K562 (cell line): ENCODE measurements around the gene GPR42. TPM values are rescaled to one million over a fixed set of nuclear protein-coding genes. Genes with fewer than 3 reads are reported as not detected.

Experiments used
- BCLAF1 ChIP-seq, 2 experiments: fragments of 450-650 bp in 1 of 2; IDR thresholded peaks; 2 replicates each; pipeline ENCODE4 v1.6.1; 2011 to 2017; ENCODE audit warnings: low read depth in 2 of 2, antibody characterized with exemption in 1 of 2, borderline replicate concordance in 1 of 2, low read length in 1 of 2, mild to moderate bottlenecking in 1 of 2, mixed read lengths in 1 of 2; ENCODE audit not compliant: control insufficient read depth in 1 of 2
- BHLHE40 ChIP-seq: IDR thresholded peaks from 2 replicates; pipeline ENCODE4 v1.6.1; 2011; ENCODE audit warnings: low read length, improper control_type of control experiment
- CTBP1 ChIP-seq: fragments of 450-650 bp; IDR thresholded peaks from 2 replicates; pipeline ENCODE4 v1.6.1; 2016; ENCODE audit warnings: borderline replicate concordance
- HINFP ChIP-seq: fragments of 450-650 bp; conservative IDR thresholded peaks from 2 replicates; pipeline ENCODE4 v1.6.1; 2016; ENCODE audit warnings: missing genetic modification characterization, low read depth, mild to moderate bottlenecking, control low read depth, missing compliant biosample characterization
- NBN ChIP-seq: fragments of 450-650 bp; IDR thresholded peaks from 2 replicates; pipeline ENCODE4 v1.6.1; 2016; ENCODE audit warnings: low read depth, mild to moderate bottlenecking
- TCF7 ChIP-seq: sonication (generic); IDR thresholded peaks from 2 replicates; pipeline ENCODE4 v1.6.1; 2016; ENCODE audit warnings: antibody characterized with exemption, borderline replicate concordance
- TSHZ1 ChIP-seq: fragments of 250-450 bp; sonication (Bioruptor Pico); IDR thresholded peaks from 2 replicates; pipeline ENCODE4 v1.4.0; 2020; ENCODE audit warnings: mild to moderate bottlenecking, moderate library complexity
- XRCC5 ChIP-seq: fragments of 200-400 bp; formaldehyde crosslinking; IDR thresholded peaks from 2 replicates; pipeline ENCODE4 v1.6.1; 2017; ENCODE audit warnings: low read depth, mild to moderate bottlenecking, low read length
- ZBTB26 ChIP-seq: fragments of 450-650 bp; formaldehyde crosslinking; IDR thresholded peaks from 2 replicates; pipeline ENCODE4 v1.4.0; 2022; ENCODE audit warnings: missing genetic modification characterization
- ZNF121 ChIP-seq: sonication (generic); formaldehyde crosslinking; conservative IDR thresholded peaks from 2 replicates; pipeline ENCODE4 v1.8.0; 2022; ENCODE audit warnings: missing genetic modification reagents
- ZNF263 ChIP-seq: sonication (generic); formaldehyde crosslinking; IDR thresholded peaks from 2 replicates; pipeline ENCODE4 v1.8.0; 2022; ENCODE audit warnings: mild to moderate bottlenecking, missing genetic modification reagents, borderline replicate concordance
- ZNF780A ChIP-seq: fragments of 250-450 bp; sonication (Bioruptor Pico); IDR thresholded peaks from 2 replicates; pipeline ENCODE4 v1.5.0; 2021; ENCODE audit warnings: mild to moderate bottlenecking
- polyA plus RNA-seq, 8 experiments: library from polyadenylated mRNA; depleted of rRNA in 4 of 8; stranded (reverse) in 5 of 8; unstranded in 3 of 8; fragments of >200 nt; fragmentation: Nextera tagmentation in 2 of 8; fragmentation: Illumina TruSeq in 1 of 8; extraction: Ambion mirVana in 2 of 8; extraction: Trizol in 1 of 8; gene quantifications; 2 replicates each; pipeline versions ENCODE4 v1.2.1 to v1.2.3, GENCODE V29; 2011 to 2014; ENCODE audit warnings: inconsistent platforms in 1 of 8, missing spikeins in 1 of 8
- total RNA-seq, 7 experiments: library from RNA; depleted of rRNA in 6 of 7; stranded (reverse); fragments of >200 nt in 6 of 7; fragmentation: Illumina TruSeq in 2 of 7; extraction: Trizol in 2 of 7; gene quantifications; 2 replicates each; pipeline versions ENCODE4 v1.2.1 to v1.2.3, GENCODE V29; 2011 to 2021; ENCODE audit warnings: low replicate concordance in 1 of 7
- TF ChIP-seq, protein P1 (sequence below): sonication (generic); formaldehyde crosslinking; IDR thresholded peaks from 2 replicates; pipeline ENCODE4 v1.8.0; 2022; ENCODE audit warnings: mild to moderate bottlenecking, missing genetic modification reagents
- TF ChIP-seq, protein P2 (sequence below): fragments of 250-450 bp; sonication (Bioruptor Pico); IDR thresholded peaks from 2 replicates; pipeline ENCODE4 v1.8.0; 2022; ENCODE audit warnings: inconsistent platforms, mild to moderate bottlenecking, moderate library complexity, borderline replicate concordance

Gene GPR42
- total and polyA plus RNA-seq, 9 of the 15 experiments (the other 6 are each of a cell fraction or from before 2014, with no cell fraction given) = not detected

DNA sequence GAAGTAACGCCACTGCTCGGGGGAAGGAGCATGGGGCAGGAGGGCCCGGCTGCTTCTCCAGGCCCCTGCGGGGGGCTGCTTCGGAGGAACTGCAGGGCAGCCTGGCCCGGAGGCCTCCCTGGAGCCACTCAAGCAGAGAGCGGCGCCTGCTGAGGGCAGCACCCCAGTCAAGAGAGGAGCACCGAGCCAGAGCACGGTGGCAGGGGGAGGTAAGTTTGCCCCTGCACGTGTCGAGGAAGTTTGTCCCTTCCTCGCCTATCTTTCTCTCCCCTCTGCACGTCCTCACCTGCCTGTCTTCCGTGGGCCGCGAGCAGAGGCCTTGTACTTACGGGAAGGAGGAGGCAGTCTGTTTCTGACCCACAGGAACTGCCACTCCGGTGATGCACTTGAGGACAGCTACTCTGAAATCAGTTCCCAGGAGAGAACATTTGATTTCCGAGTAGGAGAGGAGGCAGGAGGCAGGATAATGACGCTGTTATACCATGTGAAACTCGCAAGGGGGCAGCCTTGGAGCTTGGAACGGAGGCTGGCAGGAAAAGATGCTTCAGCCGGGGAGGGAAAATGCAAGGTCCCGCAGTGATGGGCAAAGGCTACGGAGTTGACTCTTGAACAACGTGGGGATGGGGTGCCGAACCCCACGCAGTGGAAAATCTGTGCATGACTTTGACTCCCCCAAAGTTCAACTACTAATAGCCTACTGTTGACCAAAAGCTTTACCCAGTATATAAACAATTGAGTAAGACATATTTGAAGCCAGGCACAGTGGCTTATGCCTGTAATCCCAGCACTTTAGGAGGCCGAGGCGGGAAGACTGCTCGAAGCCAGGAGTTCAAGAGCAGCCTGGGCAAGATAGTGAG, 18.2 kb upstream of the GPR42 start (continued):
- no peak for TF ChIP-seq BCLAF1 (IDR thresholded peaks at IDR 0.05; ENCODE audit: borderline replicate concordance in 1 of 2, control insufficient read depth in 1 of 2, low read depth in 2 of 2, low read length in 1 of 2)
- TF ChIP-seq ZNF780A (CRISPR knock-in tag) = no peak
- TF ChIP-seq, protein P1, sequence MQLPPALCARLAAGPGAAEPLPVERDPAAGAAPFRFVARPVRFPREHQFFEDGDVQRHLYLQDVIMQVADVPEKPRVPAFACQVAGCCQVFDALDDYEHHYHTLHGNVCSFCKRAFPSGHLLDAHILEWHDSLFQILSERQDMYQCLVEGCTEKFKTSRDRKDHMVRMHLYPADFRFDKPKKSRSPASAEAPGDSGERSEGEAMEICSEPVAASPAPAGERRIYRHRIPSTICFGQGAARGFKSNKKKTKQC (CRISPR knock-in tag) = no peak
- TF ChIP-seq HINFP (tag) = no peak; the same call in 1 of the 2 replicates
- no peak for TF ChIP-seq TCF7
- TF ChIP-seq XRCC5 = peak; percentile 77; the same call in 1 of the 2 replicates
- peak; percentile 95; the same call in 1 of the 2 replicates for TF ChIP-seq CTBP1
- 0 out of 2 replicates have a peak, but pooled peaks have one; percentile 59 for TF ChIP-seq NBN
- TF ChIP-seq ZBTB26 (CRISPR knock-in tag) = no peak
- TF ChIP-seq, protein P2, sequence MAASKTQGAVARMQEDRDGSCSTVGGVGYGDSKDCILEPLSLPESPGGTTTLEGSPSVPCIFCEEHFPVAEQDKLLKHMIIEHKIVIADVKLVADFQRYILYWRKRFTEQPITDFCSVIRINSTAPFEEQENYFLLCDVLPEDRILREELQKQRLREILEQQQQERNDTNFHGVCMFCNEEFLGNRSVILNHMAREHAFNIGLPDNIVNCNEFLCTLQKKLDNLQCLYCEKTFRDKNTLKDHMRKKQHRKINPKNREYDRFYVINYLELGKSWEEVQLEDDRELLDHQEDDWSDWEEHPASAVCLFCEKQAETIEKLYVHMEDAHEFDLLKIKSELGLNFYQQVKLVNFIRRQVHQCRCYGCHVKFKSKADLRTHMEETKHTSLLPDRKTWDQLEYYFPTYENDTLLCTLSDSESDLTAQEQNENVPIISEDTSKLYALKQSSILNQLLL (CRISPR knock-in tag) = no peak
- TF ChIP-seq ZNF121 (CRISPR knock-in tag) = no peak
- no peak for TF ChIP-seq TSHZ1 (CRISPR knock-in tag)
- TF ChIP-seq BHLHE40 = peak; percentile 29; the same call in 1 of the 2 replicates
- peak; percentile 51 for TF ChIP-seq ZNF263 (CRISPR knock-in tag)
